K562 (cell line): Measurements from ENCODE around the gene CTDNEP1. TPM values are rescaled to one million over a fixed set of nuclear protein-coding genes. Genes with fewer than 3 reads are reported as not detected.

ENCODE experiments used
- BHLHE40 ChIP-seq: IDR thresholded peaks from 2 replicates; pipeline ENCODE4 v1.6.1; 2011; ENCODE audit warnings: low read length, improper control_type of control experiment
- CREM ChIP-seq: IDR thresholded peaks from 2 replicates; pipeline ENCODE4 v1.6.1; 2014; ENCODE audit warnings: antibody characterized with exemption, low read depth
- CTBP1 ChIP-seq: fragments of 450-650 bp; IDR thresholded peaks from 2 replicates; pipeline ENCODE4 v1.6.1; 2016; ENCODE audit warnings: borderline replicate concordance
- ETV5 ChIP-seq: sonication (generic); formaldehyde crosslinking; IDR thresholded peaks from 2 replicates; pipeline ENCODE4 v1.4.0; 2020; ENCODE audit warnings: low read depth, mild to moderate bottlenecking, missing genetic modification reagents
- HDAC3 ChIP-seq: fragments of 450-650 bp; IDR thresholded peaks from 2 replicates; pipeline ENCODE4 v1.6.1; 2018; ENCODE audit warnings: borderline replicate concordance, mild to moderate bottlenecking, moderate library complexity; ENCODE audit not compliant: partially characterized antibody
- JUN ChIP-seq, 2 experiments: sonication (generic) in 1 of 2; formaldehyde crosslinking in 1 of 2; IDR thresholded peaks; 2 replicates each; pipeline versions ENCODE4 v1.6.1 to v1.8.0; 2012 to 2022; ENCODE audit warnings: borderline replicate concordance in 2 of 2, mild to moderate bottlenecking in 2 of 2, improper control_type of control experiment in 1 of 2, low read depth in 1 of 2, low read length in 1 of 2, missing genetic modification reagents in 1 of 2
- ZBTB5 ChIP-seq: fragments of 450-650 bp; IDR thresholded peaks from 2 replicates; pipeline ENCODE4 v1.6.1; 2017; ENCODE audit warnings: antibody characterized with exemption
- ZMIZ1 ChIP-seq, 2 experiments: fragments of 150-350 bp in 1 of 2; IDR thresholded peaks; 2 replicates each; pipeline ENCODE4 v1.6.1; 2012 to 2016; ENCODE audit warnings: low read depth in 2 of 2, low read length in 2 of 2, mild to moderate bottlenecking in 1 of 2, moderate library complexity in 1 of 2
- ZNF407 ChIP-seq: fragments of 450-650 bp; IDR thresholded peaks from 2 replicates; pipeline ENCODE4 v1.6.1; 2016; ENCODE audit warnings: low read depth
- ZNF449 ChIP-seq: fragments of 250-450 bp; sonication (Bioruptor Pico); IDR thresholded peaks from 2 replicates; pipeline ENCODE4 v1.8.0; 2022; ENCODE audit warnings: moderate library complexity, mild to moderate bottlenecking, inconsistent platforms
- polyA plus RNA-seq, 8 experiments: library from polyadenylated mRNA; depleted of rRNA in 4 of 8; stranded (reverse) in 5 of 8; unstranded in 3 of 8; fragments of >200 nt; fragmentation: Nextera tagmentation in 2 of 8; fragmentation: Illumina TruSeq in 1 of 8; extraction: Ambion mirVana in 2 of 8; extraction: Trizol in 1 of 8; gene quantifications; 2 replicates each; pipeline versions ENCODE4 v1.2.1 to v1.2.3, GENCODE V29; 2011 to 2014; ENCODE audit warnings: inconsistent platforms in 1 of 8, missing spikeins in 1 of 8
- total RNA-seq, 7 experiments: library from RNA; depleted of rRNA in 6 of 7; stranded (reverse); fragments of >200 nt in 6 of 7; fragmentation: Illumina TruSeq in 2 of 7; extraction: Trizol in 2 of 7; gene quantifications; 2 replicates each; pipeline versions ENCODE4 v1.2.1 to v1.2.3, GENCODE V29; 2011 to 2021; ENCODE audit warnings: low replicate concordance in 1 of 7

CTDNEP1 gene
- total and polyA plus RNA-seq, 9 of the 15 experiments (the other 6 are each of a cell fraction or from before 2014, with no cell fraction given): 10.7 to 150 (median 28.5) TPM

GRCh38 chr17:7215136-7215638, 36.3 kb downstream of the CTDNEP1 start (continued):
- TF ChIP-seq ZNF407 (no peak), CREM (peak; percentile 60; the same call in 1 of the 2 replicates), BHLHE40 (0 out of 2 replicates have a peak, but pooled peaks have one; percentile 3), CTBP1 (no peak), ZBTB5 (no peak), ZMIZ1 (IDR thresholded peaks at IDR 0.05; ENCODE audit: low read depth in 2 of 2, low read length in 2 of 2) (0 out of 4 replicates have a peak, but pooled peaks of 1 of the 2 experiments have one; percentile 3), ETV5 (no peak), JUN (IDR thresholded peaks at IDR 0.05; ENCODE audit: borderline replicate concordance, low read depth, low read length) (0 out of 2 replicates have a peak, but pooled peaks have one; percentile 8), JUN (CRISPR knock-in tag; IDR thresholded peaks at IDR 0.05; ENCODE audit: borderline replicate concordance) (no peak), HDAC3 (no peak), ZNF449 (CRISPR knock-in tag) (no peak)
